Neural cell (in vitro differentiated cells): ENCODE data around the gene REEP1.

ENCODE experiments used
- CTCF ChIP-seq: fragments of 450-650 bp; IDR thresholded peaks from 2 replicates; pipeline ENCODE4 v1.5.1; 2014; ENCODE audit warnings: antibody characterized with exemption, mild to moderate bottlenecking, moderate library complexity; ENCODE audit not compliant: poor library complexity, severe bottlenecking
- EP300 ChIP-seq: fragments of 450-650 bp; conservative IDR thresholded peaks from 2 replicates; pipeline ENCODE4 v1.6.1; 2014; ENCODE audit warnings: antibody characterized with exemption, mild to moderate bottlenecking, moderate library complexity; ENCODE audit not compliant: poor library complexity, severe bottlenecking
- EZH2 ChIP-seq: fragments of 200-600, 300-800 bp; shearing (Covaris generic), sonication (generic); IDR thresholded peaks from 2 replicates; pipeline ENCODE4 v1.6.1; 2014; ENCODE audit warnings: antibody characterized with exemption, low read length, borderline replicate concordance, mild to moderate bottlenecking; ENCODE audit not compliant: insufficient read depth, poor library complexity, severe bottlenecking
- RAD21 ChIP-seq: fragments of 450-650 bp; conservative IDR thresholded peaks from 2 replicates; pipeline ENCODE4 v1.6.1; 2014; ENCODE audit warnings: antibody characterized with exemption, mild to moderate bottlenecking, moderate library complexity
- SMC3 ChIP-seq: fragments of 450-650 bp; conservative IDR thresholded peaks from 2 replicates; pipeline ENCODE4 v1.6.1; 2014; ENCODE audit warnings: antibody characterized with exemption, mild to moderate bottlenecking, moderate library complexity; ENCODE audit not compliant: poor library complexity

- TF ChIP-seq CTCF (no peak), SMC3 (no peak), RAD21 (no peak), EP300 (no peak), EZH2 (no peak)
Observed at GRCh38 chr2:86174445-86174844, 163.0 kb downstream of the REEP1 start.
